ENCODE data around the gene TMPRSS13.

DNA sequence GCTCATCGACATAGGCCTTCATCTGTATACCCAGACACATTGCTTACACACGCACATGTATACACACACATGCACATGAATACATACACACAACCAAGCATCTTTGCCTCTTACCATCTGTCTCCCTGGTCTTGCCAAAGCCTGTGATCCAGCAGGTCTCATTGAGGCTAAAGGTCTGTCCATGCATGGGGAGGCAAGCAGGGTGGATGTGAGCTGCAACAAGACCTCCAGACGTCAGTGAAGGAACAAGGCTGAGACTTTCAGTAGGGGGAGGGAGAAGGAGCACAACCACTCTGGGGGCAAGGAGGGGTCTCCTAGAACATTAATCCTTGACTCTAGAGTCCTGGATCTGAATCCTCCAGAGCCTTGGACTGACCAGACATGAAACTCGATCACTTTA lies 23.7 kb downstream of the TMPRSS13 start:
- TF ChIP-seq GATA2 (IDR thresholded peaks at IDR 0.05; ENCODE audit: low read depth, low read length) (no peak), GATA3 (IDR thresholded peaks at IDR 0.05; ENCODE audit: low read depth, low read length) (no peak)
